Effector memory CD8-positive, alpha-beta T cell (primary cell): Measurements from ENCODE around the gene BRWD1.
"Not testable (repeated sequence)": the region's sequence is repeated elsewhere in the genome, so short reads cannot be mapped to it uniquely, and the experiment has no call there.

Experiments used
- ATAC-seq: fragments of 150-1000 bp; cut with Tn5 transposase; replicated peaks from 2 replicates; pipeline ENCODE4 v1.10.0; 2021; ENCODE audit warnings: mild to moderate bottlenecking, moderate library complexity
- DNase-seq, 3 experiments: peaks; one replicate each; pipeline ENCODE4 v3.0.0; 2021
- H3K27ac Mint-ChIP-seq, 2 donors: one replicate each; pipeline ENCODE4 v1.8.0; 2022; ENCODE audit warnings: mild to moderate bottlenecking in 2 of 2, mixed read lengths in 2 of 2, moderate library complexity in 2 of 2
- H3K27me3 Mint-ChIP-seq, 2 donors: one replicate each; pipeline ENCODE4 v1.8.0; 2022; ENCODE audit warnings: mixed read lengths in 2 of 2
- H3K36me3 Mint-ChIP-seq: one replicate; pipeline ENCODE4 v1.8.0; 2022; ENCODE audit warnings: mild to moderate bottlenecking, moderate library complexity, mixed read lengths; ENCODE audit not compliant: insufficient read depth
- H3K4me1 Mint-ChIP-seq, 2 donors: one replicate each; pipeline ENCODE4 v1.8.0; 2022; ENCODE audit warnings: low read depth in 2 of 2, mixed read lengths in 2 of 2
- H3K4me3 Mint-ChIP-seq, 2 donors: one replicate each; pipeline ENCODE4 v1.8.0; 2022; ENCODE audit warnings: mild to moderate bottlenecking in 2 of 2, mixed read lengths in 2 of 2, moderate library complexity in 2 of 2
- H3K9me3 Mint-ChIP-seq, 2 donors: one replicate each; pipeline ENCODE4 v1.8.0; 2022; ENCODE audit warnings: mixed read lengths in 2 of 2

The BRWD1 gene

GRCh38 chr21:39221282-39221996 lies 92.0 kb downstream of the BRWD1 start:
- Mint-ChIP-seq H3K4me1 (peaks cover 0 to 12% of the 10 kb centered on the region in 2 donors), H3K27ac (peak overlapping the region in 1 of 2 donors; percentile 31), H3K27me3 (no peaks in the 10 kb centered on the region), H3K36me3 (peaks cover 72% of the 10 kb centered on the region), H3K9me3 (no peaks in the 10 kb centered on the region), H3K4me3 (no peak overlapping the region)
- no peak for DNase-seq
- no peak for ATAC-seq

- not testable (repeated sequence) for H3K27me3 Mint-ChIP-seq, H3K4me3 Mint-ChIP-seq, H3K9me3 Mint-ChIP-seq, DNase-seq, H3K27ac Mint-ChIP-seq, ATAC-seq
- H3K36me3 Mint-ChIP-seq: peaks cover 72% of the 10 kb centered on the region
- H3K4me1 Mint-ChIP-seq: peaks cover 0 to 12% of the 10 kb centered on the region in 2 donors
These were observed 92.6 kb downstream of the BRWD1 start for GRCh38 chr21:39220875-39221274.

GRCh38 chr21:39220150-39220549 lies 93.3 kb downstream of the BRWD1 start:
- Mint-ChIP-seq H3K36me3 (peaks cover 80% of the 10 kb centered on the region), H3K27ac (no peak overlapping the region), H3K4me3 (no peak overlapping the region), H3K4me1 (peaks cover 0 to 12% of the 10 kb centered on the region in 2 donors), H3K9me3 (no peaks in the 10 kb centered on the region), H3K27me3 (no peaks in the 10 kb centered on the region)
- ATAC-seq: no peak
- DNase-seq: no peak

GRCh38 chr21:39218082-39218409 lies 95.4 kb downstream of the BRWD1 start:
- H3K36me3 Mint-ChIP-seq: peaks cover 80% of the 10 kb centered on the region
- ATAC-seq (no peak), DNase-seq (no peak)
- H3K4me1 Mint-ChIP-seq: peaks cover 0 to 12% of the 10 kb centered on the region in 2 donors
- H3K4me3 Mint-ChIP-seq: no peak overlapping the region
- H3K27me3 Mint-ChIP-seq: no peaks in the 10 kb centered on the region
- no peak overlapping the region for H3K27ac Mint-ChIP-seq
- H3K9me3 Mint-ChIP-seq: no peaks in the 10 kb centered on the region

GRCh38 chr21:39217356-39218081 lies 95.9 kb downstream of the BRWD1 start:
- H3K36me3 Mint-ChIP-seq: peaks cover 79% of the 10 kb centered on the region
- no peak overlapping the region for H3K27ac Mint-ChIP-seq
- ATAC-seq (no peak), DNase-seq (no peak)
- no peaks in the 10 kb centered on the region for H3K9me3 Mint-ChIP-seq
- H3K4me3 Mint-ChIP-seq: no peak overlapping the region
- H3K4me1 Mint-ChIP-seq: peaks cover 0 to 10% of the 10 kb centered on the region in 2 donors
- H3K27me3 Mint-ChIP-seq: no peaks in the 10 kb centered on the region

GRCh38 chr21:39216290-39216689 lies 97.1 kb downstream of the BRWD1 start:
- H3K27ac Mint-ChIP-seq: no peak overlapping the region
- peaks cover 72% of the 10 kb centered on the region for H3K36me3 Mint-ChIP-seq
- no peaks in the 10 kb centered on the region for H3K27me3 Mint-ChIP-seq
- no peaks in the 10 kb centered on the region for H3K9me3 Mint-ChIP-seq
- no peak overlapping the region for H3K4me3 Mint-ChIP-seq
- DNase-seq: no peak
- H3K4me1 Mint-ChIP-seq: peaks cover 0 to 6% of the 10 kb centered on the region in 2 donors
- no peak for ATAC-seq

- H3K9me3 Mint-ChIP-seq: no peaks in the 10 kb centered on the region
- no peak overlapping the region for H3K4me3 Mint-ChIP-seq
- peak overlapping the region in 1 of 2 donors; percentile 28 for H3K27ac Mint-ChIP-seq
- H3K27me3 Mint-ChIP-seq: no peaks in the 10 kb centered on the region
- H3K36me3 Mint-ChIP-seq: peaks cover 70% of the 10 kb centered on the region
- ATAC-seq (no peak), DNase-seq (no peak)
- H3K4me1 Mint-ChIP-seq: peaks cover 0 to 17% of the 10 kb centered on the region in 2 donors
These were observed 98.4 kb downstream of the BRWD1 start for GRCh38 chr21:39215078-39215477.

GRCh38 chr21:39209334-39209688 lies 104.1 kb downstream of the BRWD1 start:
- H3K36me3 Mint-ChIP-seq: peaks cover 64% of the 10 kb centered on the region

GRCh38 chr21:39208624-39209333 lies 104.7 kb downstream of the BRWD1 start:
- peak overlapping the region in 1 of 2 donors; percentile 24 for H3K27ac Mint-ChIP-seq
- no peak overlapping the region for H3K4me3 Mint-ChIP-seq
- no peaks in the 10 kb centered on the region for H3K27me3 Mint-ChIP-seq
- no peaks in the 10 kb centered on the region for H3K9me3 Mint-ChIP-seq
- H3K36me3 Mint-ChIP-seq: peaks cover 64% of the 10 kb centered on the region
- no peak for ATAC-seq
- peaks cover 0 to 22% of the 10 kb centered on the region in 2 donors for H3K4me1 Mint-ChIP-seq
- no peak for DNase-seq

More at GRCh38 chr21:39209334-39209688, 104.1 kb downstream of the BRWD1 start:
- H3K27ac Mint-ChIP-seq: peak overlapping the region in 1 of 2 donors; percentile 24
- peaks cover 0 to 22% of the 10 kb centered on the region in 2 donors for H3K4me1 Mint-ChIP-seq
- no peak for DNase-seq
- ATAC-seq: no peak
- no peak overlapping the region for H3K4me3 Mint-ChIP-seq
- no peaks in the 10 kb centered on the region for H3K9me3 Mint-ChIP-seq
- H3K27me3 Mint-ChIP-seq: no peaks in the 10 kb centered on the region

GRCh38 chr21:39204134-39204533 lies 109.3 kb downstream of the BRWD1 start:
- H3K4me1 Mint-ChIP-seq: peaks cover 0 to 12% of the 10 kb centered on the region in 2 donors
- no peaks in the 10 kb centered on the region for H3K27me3 Mint-ChIP-seq
- peak; percentile 32 for ATAC-seq
- no peaks in the 10 kb centered on the region for H3K9me3 Mint-ChIP-seq
- no peak overlapping the region for H3K27ac Mint-ChIP-seq
- DNase-seq: no peak
- peaks cover 73% of the 10 kb centered on the region for H3K36me3 Mint-ChIP-seq
- no peak overlapping the region for H3K4me3 Mint-ChIP-seq

GRCh38 chr21:39198800-39199199 lies 114.6 kb downstream of the BRWD1 start:
- ATAC-seq: no peak
- Mint-ChIP-seq H3K4me1 (peaks cover 14 to 33% of the 10 kb centered on the region in 2 donors), H3K36me3 (peaks cover 63% of the 10 kb centered on the region), H3K27me3 (no peaks in the 10 kb centered on the region), H3K27ac (no peak overlapping the region), H3K9me3 (no peaks in the 10 kb centered on the region), H3K4me3 (no peak overlapping the region)
- no peak for DNase-seq

- peaks cover 53% of the 10 kb centered on the region for H3K36me3 Mint-ChIP-seq
- peak overlapping the region in 1 of 2 donors; percentile 84 for H3K27ac Mint-ChIP-seq
These were observed 115.8 kb downstream of the BRWD1 start for GRCh38 chr21:39197448-39198233.

GRCh38 chr21:39196838-39197237 lies 116.6 kb downstream of the BRWD1 start:
- Mint-ChIP-seq H3K36me3 (peaks cover 51% of the 10 kb centered on the region), H3K4me1 (peaks cover 14 to 33% of the 10 kb centered on the region in 2 donors), H3K27ac (peak overlapping the region; percentile 72 to 84), H3K27me3 (no peaks in the 10 kb centered on the region), H3K4me3 (peak overlapping the region; percentile 65 to 71), H3K9me3 (no peaks in the 10 kb centered on the region)
- DNase-seq: no peak
- no peak for ATAC-seq

More at GRCh38 chr21:39197448-39198233, 115.8 kb downstream of the BRWD1 start:
- Mint-ChIP-seq H3K4me3 (no peak overlapping the region), H3K9me3 (no peaks in the 10 kb centered on the region), H3K27me3 (no peaks in the 10 kb centered on the region), H3K4me1 (peaks cover 14 to 33% of the 10 kb centered on the region in 2 donors)
- ATAC-seq (no peak), DNase-seq (no peak)
